Measurements from ENCODE around the gene LMCD1. TPM values are rescaled to one million over a fixed set of nuclear protein-coding genes. Genes with fewer than 3 reads are reported as not detected.

The LMCD1 gene
- total RNA-seq, 2 experiments from 2014 or later: 3.0 to 4.3 TPM

- CTCF ChIA-PET: interaction anchor here (1.2 kb wide), 1 partner anchor 287 kb away, joined by 3 read pairs; no protein-coding TSS in a partner anchor
- Mint-ChIP-seq H3K27ac (no peak overlapping the region), H3K36me3 (ENCODE audit: low read depth) (no peaks in the 10 kb centered on the region), H3K4me1 (no peaks in the 10 kb centered on the region), H3K27me3 (no peaks in the 10 kb centered on the region), H3K4me3 (no peak overlapping the region), H3K9me3 (no peaks in the 10 kb centered on the region)
- DNase-seq: no peak
- POLR2A ChIA-PET: no interaction called here
Observed at GRCh38 chr3:8607234-8608040, 105.8 kb downstream of the LMCD1 start.

- H3K4me3 Mint-ChIP-seq: no peak overlapping the region
- H3K9me3 Mint-ChIP-seq: no peaks in the 10 kb centered on the region
- H3K27ac Mint-ChIP-seq: no peak overlapping the region
- H3K27me3 Mint-ChIP-seq: no peaks in the 10 kb centered on the region
- no peak for DNase-seq
- H3K4me1 Mint-ChIP-seq: no peaks in the 10 kb centered on the region
- POLR2A ChIA-PET: no interaction called here
- CTCF ChIA-PET: no interaction called here
- no peaks in the 10 kb centered on the region for H3K36me3 Mint-ChIP-seq (ENCODE audit: low read depth)
Observed at GRCh38 chr3:8608041-8608790, 106.6 kb downstream of the LMCD1 start.

- Mint-ChIP-seq H3K36me3 (ENCODE audit: low read depth) (no peaks in the 10 kb centered on the region), H3K27me3 (no peaks in the 10 kb centered on the region), H3K9me3 (no peaks in the 10 kb centered on the region), H3K4me1 (no peaks in the 10 kb centered on the region), H3K4me3 (no peak overlapping the region), H3K27ac (no peak overlapping the region)
- ChIA-PET CTCF (no interaction called here), POLR2A (no interaction called here)
- no peak for DNase-seq
Observed at GRCh38 chr3:8608791-8609467, 107.3 kb downstream of the LMCD1 start.

GRCh38 chr3:8610951-8611350 lies 109.3 kb downstream of the LMCD1 start:
- Mint-ChIP-seq H3K4me3 (no peak overlapping the region), H3K9me3 (no peaks in the 10 kb centered on the region), H3K27me3 (no peaks in the 10 kb centered on the region), H3K27ac (no peak overlapping the region), H3K4me1 (no peaks in the 10 kb centered on the region), H3K36me3 (ENCODE audit: low read depth) (no peaks in the 10 kb centered on the region)
- ChIA-PET CTCF (no interaction called here), POLR2A (no interaction called here)
- DNase-seq: no peak

- no peaks in the 10 kb centered on the region for H3K27me3 Mint-ChIP-seq
- ChIA-PET CTCF (no interaction called here), POLR2A (no interaction called here)
- H3K36me3 Mint-ChIP-seq (ENCODE audit: low read depth): no peaks in the 10 kb centered on the region
- DNase-seq: no peak
- H3K4me3 Mint-ChIP-seq: no peak overlapping the region
- H3K4me1 Mint-ChIP-seq: peaks cover 4% of the 10 kb centered on the region
- H3K9me3 Mint-ChIP-seq: no peaks in the 10 kb centered on the region
- no peak overlapping the region for H3K27ac Mint-ChIP-seq
Observed at GRCh38 chr3:8617921-8618320, 116.3 kb downstream of the LMCD1 start.

GRCh38 chr3:8618950-8619349 lies 117.3 kb downstream of the LMCD1 start:
- no peaks in the 10 kb centered on the region for H3K27me3 Mint-ChIP-seq
- peaks cover 9% of the 10 kb centered on the region for H3K4me1 Mint-ChIP-seq
- ChIA-PET CTCF (no interaction called here), POLR2A (no interaction called here)
- no peak overlapping the region for H3K4me3 Mint-ChIP-seq
- H3K27ac Mint-ChIP-seq: no peak overlapping the region
- DNase-seq: no peak
- H3K9me3 Mint-ChIP-seq: no peaks in the 10 kb centered on the region
- no peaks in the 10 kb centered on the region for H3K36me3 Mint-ChIP-seq (ENCODE audit: low read depth)

GRCh38 chr3:8619548-8619947 lies 117.9 kb downstream of the LMCD1 start:
- Mint-ChIP-seq H3K27ac (no peak overlapping the region), H3K4me1 (peaks cover 9% of the 10 kb centered on the region), H3K36me3 (ENCODE audit: low read depth) (no peaks in the 10 kb centered on the region), H3K27me3 (no peaks in the 10 kb centered on the region), H3K4me3 (no peak overlapping the region), H3K9me3 (no peaks in the 10 kb centered on the region)
- DNase-seq: no peak
- ChIA-PET POLR2A (no interaction called here), CTCF (no interaction called here)

- H3K27ac Mint-ChIP-seq: no peak overlapping the region
- H3K4me3 Mint-ChIP-seq: no peak overlapping the region
- POLR2A ChIA-PET: no interaction called here
- peaks cover 4% of the 10 kb centered on the region for H3K27me3 Mint-ChIP-seq
- no peaks in the 10 kb centered on the region for H3K36me3 Mint-ChIP-seq (ENCODE audit: low read depth)
- H3K4me1 Mint-ChIP-seq: peaks cover 9% of the 10 kb centered on the region
- no peaks in the 10 kb centered on the region for H3K9me3 Mint-ChIP-seq
- CTCF ChIA-PET: no interaction called here
- DNase-seq: no peak
Observed at GRCh38 chr3:8621141-8621540, 119.5 kb downstream of the LMCD1 start.

- ChIA-PET POLR2A (no interaction called here), CTCF (interaction anchor here (1.0 kb wide), 1 partner anchor 205 kb away, joined by 3 read pairs; no protein-coding TSS in a partner anchor)
- no peak for DNase-seq
- no peaks in the 10 kb centered on the region for H3K9me3 Mint-ChIP-seq
- H3K36me3 Mint-ChIP-seq (ENCODE audit: low read depth): no peaks in the 10 kb centered on the region
- H3K27me3 Mint-ChIP-seq: peaks cover 4% of the 10 kb centered on the region
- peaks cover 9% of the 10 kb centered on the region for H3K4me1 Mint-ChIP-seq
- no peak overlapping the region for H3K27ac Mint-ChIP-seq
- no peak overlapping the region for H3K4me3 Mint-ChIP-seq
Observed at GRCh38 chr3:8621872-8622271, 120.2 kb downstream of the LMCD1 start.

GRCh38 chr3:8622873-8623691 lies 121.5 kb downstream of the LMCD1 start:
- CTCF ChIA-PET: interaction anchor here (1.0 to 1.2 kb wide), 2 partner anchors 181 to 206 kb away, joined by 3 read pairs; no protein-coding TSS in a partner anchor
- peak; percentile 57 for DNase-seq
- H3K27me3 Mint-ChIP-seq: peaks cover 4% of the 10 kb centered on the region
- peaks cover 11% of the 10 kb centered on the region for H3K4me1 Mint-ChIP-seq
- no peak overlapping the region for H3K4me3 Mint-ChIP-seq
- POLR2A ChIA-PET: no interaction called here
- no peaks in the 10 kb centered on the region for H3K36me3 Mint-ChIP-seq (ENCODE audit: low read depth)
- H3K27ac Mint-ChIP-seq: no peak overlapping the region
- H3K9me3 Mint-ChIP-seq: no peaks in the 10 kb centered on the region

GRCh38 chr3:8623741-8624140 lies 122.1 kb downstream of the LMCD1 start:
- peaks cover 15% of the 10 kb centered on the region for H3K4me1 Mint-ChIP-seq
- H3K27ac Mint-ChIP-seq: no peak overlapping the region
- DNase-seq: no peak
- H3K27me3 Mint-ChIP-seq: peaks cover 4% of the 10 kb centered on the region
- no peaks in the 10 kb centered on the region for H3K9me3 Mint-ChIP-seq
- no peaks in the 10 kb centered on the region for H3K36me3 Mint-ChIP-seq (ENCODE audit: low read depth)
- H3K4me3 Mint-ChIP-seq: no peak overlapping the region
- CTCF ChIA-PET: interaction anchor here (1.2 kb wide), 1 partner anchor 182 kb away, joined by 3 read pairs; no protein-coding TSS in a partner anchor
- POLR2A ChIA-PET: no interaction called here
